IMR-90 (cell line): ENCODE measurements around the gene TUBA8. TPM values are rescaled to one million over a fixed set of nuclear protein-coding genes. Genes with fewer than 3 reads are reported as not detected.

Experiments
- ATAC-seq: fragments of 200-7000 bp; cut with Tn5 transposase; 2 replicates; pipeline ENCODE4 v1.9.1; 2020; ENCODE audit warnings: low read depth, mild to moderate bottlenecking, moderate library complexity
- BruUV-seq: library from RNA; stranded (reverse); fragments of 400-500 nt; replicated peaks from 2 replicates; lab custom pipeline; 2021; lab: Mats Ljungman, UMichigan
- CTCF ChIA-PET: fragments of 300-600 bp; formaldehyde crosslinking; extraction: SDS; loops from one replicate; lab custom pipeline; 2021; ENCODE audit warnings: antibody characterized with exemption; lab: Yijun Ruan, JAX
- POLR2A ChIA-PET: fragments of 300-600 bp; sonication (Branson Sonifier 250); formaldehyde crosslinking; loops from one replicate; lab custom pipeline; 2022; ENCODE audit warnings: antibody characterized with exemption; ENCODE audit not compliant: unreplicated experiment; lab: Charles Lee
- DNase-seq: peaks from one replicate; pipeline ENCODE4 v3.0.0; 2013
- H2AFZ ChIP-seq: replicated peaks from 2 replicates; pipeline ENCODE3; 2013; ENCODE audit warnings: low read length, mild to moderate bottlenecking; ENCODE audit not compliant: poor library complexity
- H2AK5ac ChIP-seq: 2 replicates; pipeline ENCODE4 v1.6.1; 2013; ENCODE audit warnings: low read depth, low read length, inconsistent platforms
- H2AK9ac ChIP-seq: replicated peaks from 2 replicates; pipeline ENCODE3; 2013; ENCODE audit warnings: mild to moderate bottlenecking, low read depth, low read length, moderate library complexity; ENCODE audit not compliant: poor library complexity
- H2BK120ac ChIP-seq: 2 replicates; pipeline ENCODE4 v1.6.1; 2013; ENCODE audit warnings: low read depth, low read length, inconsistent platforms
- H2BK15ac ChIP-seq: 3 replicates; pipeline ENCODE4 v1.6.1; 2013; ENCODE audit warnings: low read depth, low read length, inconsistent platforms
- H2BK20ac ChIP-seq: 2 replicates; pipeline ENCODE4 v1.6.1; 2013; ENCODE audit warnings: low read depth, mild to moderate bottlenecking, inconsistent platforms, low read length, moderate library complexity
- H2BK5ac ChIP-seq: 2 replicates; pipeline ENCODE4 v1.6.1; 2013; ENCODE audit warnings: mild to moderate bottlenecking, low read depth, low read length, inconsistent platforms; ENCODE audit not compliant: poor library complexity, severe bottlenecking
- H3K14ac ChIP-seq: replicated peaks from 2 replicates; pipeline ENCODE4 v1.6.1; 2013; ENCODE audit warnings: low read depth, low read length, inconsistent platforms
- H3K18ac ChIP-seq: 2 replicates; pipeline ENCODE4 v1.6.1; 2013; ENCODE audit warnings: low read depth, low read length, control low read depth
- H3K23ac ChIP-seq: 2 replicates; pipeline ENCODE4 v1.6.1; 2013; ENCODE audit warnings: low read depth, low read length, inconsistent platforms
- H3K27ac ChIP-seq: 2 replicates; pipeline ENCODE4 v1.5.1; 2013; ENCODE audit warnings: mild to moderate bottlenecking, control low read depth, low read length; ENCODE audit not compliant: insufficient read depth
- H3K27me3 ChIP-seq: 2 replicates; pipeline ENCODE4 v1.6.1; 2013; ENCODE audit warnings: low read length; ENCODE audit not compliant: control insufficient read depth, insufficient read depth
- H3K36me3 ChIP-seq: 2 replicates; pipeline ENCODE4 v1.6.1; 2013; ENCODE audit warnings: low read length, mixed read lengths; ENCODE audit not compliant: control insufficient read depth, insufficient read depth
- H3K4ac ChIP-seq: 2 replicates; pipeline ENCODE4 v1.6.1; 2013; ENCODE audit warnings: low read depth, low read length, inconsistent platforms
- H3K4me1 ChIP-seq: 2 replicates; pipeline ENCODE4 v1.6.1; 2013; ENCODE audit warnings: low read length, mixed read lengths; ENCODE audit not compliant: control insufficient read depth, insufficient read depth
- H3K4me2 ChIP-seq: 2 replicates; pipeline ENCODE4 v1.6.1; 2013; ENCODE audit warnings: low read depth, mild to moderate bottlenecking, control low read depth, low read length, moderate library complexity
- H3K4me3 ChIP-seq: 2 replicates; pipeline ENCODE4 v1.5.1; 2013; ENCODE audit warnings: low read depth, mild to moderate bottlenecking, control low read depth, low read length, moderate library complexity; ENCODE audit not compliant: insufficient read depth
- H3K56ac ChIP-seq: 2 replicates; pipeline ENCODE4 v1.6.1; 2013; ENCODE audit warnings: low read length, inconsistent platforms; ENCODE audit not compliant: insufficient read depth; ENCODE audit errors: extremely low read depth
- H3K79me1 ChIP-seq, 2 experiments: 2 replicates each; pipeline ENCODE4 v1.6.1; 2013; ENCODE audit warnings: low read length in 2 of 2, inconsistent platforms in 1 of 2, low read depth in 1 of 2
- H3K9ac ChIP-seq: 2 replicates; pipeline ENCODE4 v1.6.1; 2013; ENCODE audit warnings: low read depth, low read length, control low read depth
- H3K9me1 ChIP-seq: 2 replicates; pipeline ENCODE4 v1.6.1; 2013; ENCODE audit warnings: low read length, inconsistent platforms; ENCODE audit not compliant: insufficient read depth
- H3K9me3 ChIP-seq: 2 replicates; pipeline ENCODE4 v1.6.1; 2013; ENCODE audit warnings: low read length; ENCODE audit not compliant: control insufficient read depth, insufficient read depth
- H4K20me1 ChIP-seq: 2 replicates; pipeline ENCODE4 v1.6.1; 2013; ENCODE audit warnings: low read length, inconsistent platforms; ENCODE audit not compliant: insufficient read depth
- H4K5ac ChIP-seq: 2 replicates; pipeline ENCODE4 v1.6.1; 2013; ENCODE audit warnings: mild to moderate bottlenecking, low read depth, low read length, control low read depth
- H4K8ac ChIP-seq, 2 experiments: 2 replicates each; pipeline ENCODE4 v1.6.1; 2013; ENCODE audit warnings: low read depth in 2 of 2, low read length in 2 of 2, control low read depth in 1 of 2, inconsistent platforms in 1 of 2
- H4K91ac ChIP-seq: 2 replicates; pipeline ENCODE4 v1.6.1; 2013; ENCODE audit warnings: low read depth, low read length, inconsistent platforms; ENCODE audit not compliant: insufficient read depth
- CHD1 ChIP-seq: IDR thresholded peaks from 2 replicates; pipeline ENCODE4 v1.6.1; 2012; ENCODE audit warnings: low read depth, low read length, improper control_type of control experiment
- ELK1 ChIP-seq: fragments of 150-350 bp; IDR thresholded peaks from 2 replicates; pipeline ENCODE4 v1.6.1; 2016; ENCODE audit warnings: low read depth, mild to moderate bottlenecking, low read length, moderate library complexity, borderline replicate concordance
- FOS ChIP-seq: fragments of 150-350 bp; IDR thresholded peaks from 2 replicates; pipeline ENCODE4 v1.6.1; 2016; ENCODE audit warnings: low read depth, low read length
- MAZ ChIP-seq: IDR thresholded peaks from 2 replicates; pipeline ENCODE4 v1.6.1; 2012; ENCODE audit warnings: low read depth, mild to moderate bottlenecking, low read length, improper control_type of control experiment, moderate library complexity, borderline replicate concordance
- MXI1 ChIP-seq: IDR thresholded peaks from 2 replicates; pipeline ENCODE4 v1.6.1; 2012; ENCODE audit warnings: low read depth, mild to moderate bottlenecking, low read length, moderate library complexity, borderline replicate concordance
- NFE2L2 ChIP-seq: fragments of 150-350 bp; IDR thresholded peaks from 2 replicates; pipeline ENCODE4 v1.6.1; 2016; ENCODE audit warnings: low read depth, mild to moderate bottlenecking, low read length
- POLR2A ChIP-seq: IDR thresholded peaks from 2 replicates; pipeline ENCODE4 v1.6.1; 2012; ENCODE audit warnings: mild to moderate bottlenecking, low read depth, low read length
- RCOR1 ChIP-seq: IDR thresholded peaks from 2 replicates; pipeline ENCODE4 v1.6.1; 2012; ENCODE audit warnings: mild to moderate bottlenecking, low read length, improper control_type of control experiment; ENCODE audit not compliant: insufficient replicate concordance
- RFX5 ChIP-seq: IDR thresholded peaks from 2 replicates; pipeline ENCODE4 v1.8.0; 2012; ENCODE audit warnings: low read depth, mild to moderate bottlenecking, low read length, moderate library complexity
- SMC3 ChIP-seq: fragments of 150-350 bp; IDR thresholded peaks from 2 replicates; pipeline ENCODE4 v1.6.1; 2016; ENCODE audit warnings: low read depth, mild to moderate bottlenecking, antibody characterized with exemption, low read length, moderate library complexity
- USF2 ChIP-seq: fragments of 150-350 bp; IDR thresholded peaks from 2 replicates; pipeline ENCODE4 v1.6.1; 2017; ENCODE audit warnings: mild to moderate bottlenecking, antibody characterized with exemption, low read length, low read depth
- WGBS, 2 experiments: methylation state at CpG; one replicate each; pipeline versions ENCODE4 v1.1.5 to v1.1.7; 2013; ENCODE audit warnings: missing lambda C conversion rate in 2 of 2; ENCODE audit not compliant: insufficient read length in 1 of 2; ENCODE audit errors: extremely low coverage in 2 of 2; 5-methylcytosine and 5-hydroxymethylcytosine counted together
- dilution Hi-C: fragments of 300-500 bp; cut with HindIII; formaldehyde crosslinking; loops from one replicate; pipeline ENCODE4 v1.14.3; 2018; ENCODE audit warnings: low sequenced_read_pairs; ENCODE audit not compliant: unreplicated experiment
- in situ Hi-C: fragments of 300-500 bp; cut with MboI; formaldehyde crosslinking; loops from 3 replicates; pipeline ENCODE4 v1.14.3; 2019; ENCODE audit warnings: low sequenced_read_pairs, inconsistent platforms, mixed read lengths
- intact Hi-C: fragments of 100-400 bp; cut with micrococcal nuclease; formaldehyde crosslinking; loops from 2 replicates; pipeline ENCODE4 v1.10.0; 2022
- polyA plus RNA-seq, 3 experiments: library from polyadenylated mRNA; depleted of rRNA; stranded (reverse); fragments of >200 nt; gene quantifications; 2 replicates each; pipeline ENCODE4 v1.2.3, GENCODE V29; 2012; ENCODE audit warnings: low replicate concordance in 1 of 3
- total RNA-seq: library from RNA; depleted of rRNA; stranded (reverse); fragments of >200 nt; gene quantifications from 2 replicates; pipeline ENCODE4 v1.2.3, GENCODE V29; 2012

Gene TUBA8
- total and polyA plus RNA-seq, 2 of the 4 experiments (the other 2 are of a cell fraction) = 1.4 to 2.2 TPM

- no peak overlapping the region for H3K18ac ChIP-seq
These were observed 10.9 kb downstream of the TUBA8 start for GRCh38 chr22:18121506-18121905.

More at GRCh38 chr22:18121506-18121905, 10.9 kb downstream of the TUBA8 start:
- in situ Hi-C loops = no loop called here
- H4K8ac ChIP-seq = no peak overlapping the region
- no TSS peak for BruUV-seq
- no peak overlapping the region for H2BK15ac ChIP-seq
- H3K79me1 ChIP-seq = no peaks in the 10 kb centered on the region
- H2AK5ac ChIP-seq = no peak overlapping the region
- ChIA-PET POLR2A (no interaction called here), CTCF (no interaction called here)
- no peak overlapping the region for H3K9ac ChIP-seq
- H2BK5ac ChIP-seq = no peak overlapping the region
- H4K5ac ChIP-seq = no peak overlapping the region
- no peaks in the 10 kb centered on the region for H4K20me1 ChIP-seq
- DNase-seq = no peak
- no peaks in the 10 kb centered on the region for H3K27me3 ChIP-seq
- TF ChIP-seq FOS (no peak), NFE2L2 (no peak), CHD1 (no peak), MAZ (no peak), SMC3 (no peak), POLR2A (no peak), USF2 (no peak), MXI1 (no peak), RFX5 (no peak), ELK1 (no peak), RCOR1 (no peak)
- no peak overlapping the region for H3K27ac ChIP-seq
- no peak overlapping the region for H4K91ac ChIP-seq
- no peak overlapping the region for H3K23ac ChIP-seq
- H3K4me1 ChIP-seq = no peaks in the 10 kb centered on the region
- intact Hi-C loops = no loop called here
- ATAC-seq = no peak
- no peak overlapping the region for H2BK20ac ChIP-seq
- dilution Hi-C loops = no loop called here
- H3K4me2 ChIP-seq = no peak overlapping the region
- no CpG with 5 or more reads among the region's 13 CpGs for WGBS, 2 experiments
- H2AFZ ChIP-seq = no peak overlapping the region
- H2BK120ac ChIP-seq = no peak overlapping the region
- peaks cover 4% of the 10 kb centered on the region for H3K9me1 ChIP-seq
- no peak overlapping the region for H3K14ac ChIP-seq
- no peaks in the 10 kb centered on the region for H3K9me3 ChIP-seq
- peaks cover 2% of the 10 kb centered on the region; the same call in 1 of the 2 replicates for H3K36me3 ChIP-seq
- no peak overlapping the region for H3K4ac ChIP-seq
- no peak overlapping the region for H3K4me3 ChIP-seq
- H2AK9ac ChIP-seq = no peak overlapping the region
- H3K56ac ChIP-seq = no peak overlapping the region
